ENCODE data around the gene ITGB6.

The ITGB6 gene

DNA sequence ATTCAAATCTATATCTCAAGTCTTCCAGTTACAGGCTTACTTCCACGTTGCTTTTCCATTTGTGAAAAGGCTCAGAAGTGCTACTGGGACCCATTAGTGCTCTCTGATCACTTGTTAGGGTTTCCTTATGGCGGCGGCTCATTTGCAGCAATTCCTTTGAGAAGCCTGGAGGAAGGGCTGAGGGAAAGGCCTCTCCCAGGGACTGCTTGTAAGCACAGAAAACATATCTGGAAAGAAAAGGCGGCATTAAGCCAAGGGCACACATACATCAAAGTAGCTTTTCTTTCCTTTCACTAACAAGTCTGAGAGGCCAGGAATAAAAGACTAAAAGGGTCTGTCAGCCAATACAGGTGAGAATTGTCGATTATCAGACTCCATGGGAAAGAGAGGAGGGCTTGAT lies 39.4 kb upstream of the ITGB6 start:
- no peak overlapping the region for H3K4me2 ChIP-seq (ENCODE audit: low read length)
- H3K4me3 ChIP-seq (ENCODE audit: low read depth, low read length, poor library complexity, severe bottlenecking) = no peak overlapping the region
- H3K9ac ChIP-seq (ENCODE audit: low read length) = no peak overlapping the region
- H2AFZ ChIP-seq (ENCODE audit: low read length) = no peak overlapping the region
- no peaks in the 10 kb centered on the region for H4K20me1 ChIP-seq (ENCODE audit: insufficient read depth, low read length)
- no peaks in the 10 kb centered on the region for H3K4me1 ChIP-seq (ENCODE audit: insufficient read depth, low read length, severe bottlenecking)
- no peaks in the 10 kb centered on the region for H3F3A ChIP-seq (ENCODE audit: insufficient read depth, low read length)
- TF ChIP-seq, protein P1, sequence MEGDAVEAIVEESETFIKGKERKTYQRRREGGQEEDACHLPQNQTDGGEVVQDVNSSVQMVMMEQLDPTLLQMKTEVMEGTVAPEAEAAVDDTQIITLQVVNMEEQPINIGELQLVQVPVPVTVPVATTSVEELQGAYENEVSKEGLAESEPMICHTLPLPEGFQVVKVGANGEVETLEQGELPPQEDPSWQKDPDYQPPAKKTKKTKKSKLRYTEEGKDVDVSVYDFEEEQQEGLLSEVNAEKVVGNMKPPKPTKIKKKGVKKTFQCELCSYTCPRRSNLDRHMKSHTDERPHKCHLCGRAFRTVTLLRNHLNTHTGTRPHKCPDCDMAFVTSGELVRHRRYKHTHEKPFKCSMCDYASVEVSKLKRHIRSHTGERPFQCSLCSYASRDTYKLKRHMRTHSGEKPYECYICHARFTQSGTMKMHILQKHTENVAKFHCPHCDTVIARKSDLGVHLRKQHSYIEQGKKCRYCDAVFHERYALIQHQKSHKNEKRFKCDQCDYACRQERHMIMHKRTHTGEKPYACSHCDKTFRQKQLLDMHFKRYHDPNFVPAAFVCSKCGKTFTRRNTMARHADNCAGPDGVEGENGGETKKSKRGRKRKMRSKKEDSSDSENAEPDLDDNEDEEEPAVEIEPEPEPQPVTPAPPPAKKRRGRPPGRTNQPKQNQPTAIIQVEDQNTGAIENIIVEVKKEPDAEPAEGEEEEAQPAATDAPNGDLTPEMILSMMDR (IDR thresholded peaks at IDR 0.05; ENCODE audit: low read length) = no peak
- no peak for TF ChIP-seq EZH2 (IDR thresholded peaks at IDR 0.05; ENCODE audit: borderline replicate concordance, low read length)
- no peaks in the 10 kb centered on the region; the same call in 1 of the 2 replicates for H3K27me3 ChIP-seq (ENCODE audit: insufficient read depth, low read length)
- no peaks in the 10 kb centered on the region for H3K9me3 ChIP-seq (ENCODE audit: low read length)
- H3K36me3 ChIP-seq (ENCODE audit: insufficient read depth, low read length) = no peaks in the 10 kb centered on the region
- no peaks in the 10 kb centered on the region for H3K9me2 ChIP-seq (ENCODE audit: low read depth, low read length)
- no peak overlapping the region for H3K27ac ChIP-seq (ENCODE audit: low read depth, low read length, poor library complexity, severe bottlenecking)
- no peaks in the 10 kb centered on the region for H3K79me2 ChIP-seq (ENCODE audit: insufficient read depth, low read length)

DNA sequence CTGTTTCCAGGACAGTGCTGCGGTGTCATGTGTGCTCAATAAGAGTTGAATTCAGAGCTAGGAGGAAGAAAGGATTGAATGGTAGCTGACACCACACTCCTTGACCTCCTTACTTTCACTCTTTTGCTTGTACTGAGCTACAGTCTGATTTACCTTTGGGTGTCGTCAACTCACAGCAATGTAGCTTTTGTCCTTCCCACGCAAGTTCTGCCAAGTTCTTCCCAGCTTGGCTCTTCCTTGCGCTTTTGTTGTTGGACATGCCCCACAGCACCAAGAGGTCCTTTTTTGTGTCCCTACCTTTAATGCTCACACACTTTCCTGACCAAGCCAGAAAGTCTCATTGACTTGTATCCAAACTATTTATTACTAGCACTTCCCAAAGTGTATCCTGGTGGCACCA lies 38.3 kb upstream of the ITGB6 start:
- Histone ChIP-seq H3K79me2 (ENCODE audit: insufficient read depth, low read length) (no peaks in the 10 kb centered on the region), H4K20me1 (ENCODE audit: insufficient read depth, low read length) (no peaks in the 10 kb centered on the region), H2AFZ (ENCODE audit: low read length) (no peak overlapping the region), H3F3A (ENCODE audit: insufficient read depth, low read length) (no peaks in the 10 kb centered on the region), H3K27me3 (ENCODE audit: insufficient read depth, low read length) (no peaks in the 10 kb centered on the region; the same call in 1 of the 2 replicates), H3K9ac (ENCODE audit: low read length) (no peak overlapping the region), H3K9me2 (ENCODE audit: low read depth, low read length) (no peaks in the 10 kb centered on the region), H3K9me3 (ENCODE audit: low read length) (no peaks in the 10 kb centered on the region), H3K4me1 (ENCODE audit: insufficient read depth, low read length, severe bottlenecking) (no peaks in the 10 kb centered on the region), H3K4me2 (ENCODE audit: low read length) (no peak overlapping the region), H3K4me3 (ENCODE audit: low read depth, low read length, poor library complexity, severe bottlenecking) (no peak overlapping the region), H3K27ac (ENCODE audit: low read depth, low read length, poor library complexity, severe bottlenecking) (no peak overlapping the region), H3K36me3 (ENCODE audit: insufficient read depth, low read length) (no peaks in the 10 kb centered on the region)
- no peak for TF ChIP-seq EZH2 (IDR thresholded peaks at IDR 0.05; ENCODE audit: borderline replicate concordance, low read length)
- TF ChIP-seq, protein P1 (IDR thresholded peaks at IDR 0.05; ENCODE audit: low read length) = no peak

DNA sequence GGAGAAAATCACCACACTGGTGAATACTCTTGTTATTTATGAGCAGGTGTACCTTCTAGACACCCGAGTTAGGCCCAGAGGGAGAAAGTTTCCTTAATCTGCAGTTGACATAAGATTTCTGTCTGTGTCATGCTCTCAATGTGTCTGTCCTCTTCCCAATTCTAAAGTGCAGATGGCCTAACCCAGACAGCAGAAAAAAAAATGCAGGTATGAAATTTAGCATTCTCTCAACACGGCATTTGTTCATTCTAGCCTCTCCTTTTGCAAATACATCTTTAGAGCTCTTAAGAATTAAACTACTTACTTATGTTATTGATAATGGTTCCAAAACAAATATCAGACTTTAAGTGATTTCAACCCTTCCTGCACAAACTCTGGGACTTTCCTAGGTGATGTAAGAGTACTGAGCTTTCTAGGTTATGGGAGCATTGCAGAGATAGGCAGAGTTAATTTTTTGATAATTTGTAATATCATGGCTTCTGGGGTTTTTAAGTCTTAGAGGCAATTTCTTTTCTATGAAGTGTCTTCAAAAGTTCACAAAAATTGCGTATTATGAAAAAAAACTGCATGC lies 32.9 kb upstream of the ITGB6 start:
- Histone ChIP-seq H3K9me3 (ENCODE audit: low read length) (no peaks in the 10 kb centered on the region), H3K4me1 (ENCODE audit: insufficient read depth, low read length, severe bottlenecking) (no peaks in the 10 kb centered on the region), H3K36me3 (ENCODE audit: insufficient read depth, low read length) (no peaks in the 10 kb centered on the region)

More for the DNA sequence above, 32.9 kb upstream of the ITGB6 start:
- no peak for TF ChIP-seq EZH2 (IDR thresholded peaks at IDR 0.05; ENCODE audit: borderline replicate concordance, low read length)
- TF ChIP-seq, protein P1 (IDR thresholded peaks at IDR 0.05; ENCODE audit: low read length) = no peak
- H3K27ac ChIP-seq (ENCODE audit: low read depth, low read length, poor library complexity, severe bottlenecking) = no peak overlapping the region
- H3K79me2 ChIP-seq (ENCODE audit: insufficient read depth, low read length) = no peaks in the 10 kb centered on the region
- no peak overlapping the region for H3K4me3 ChIP-seq (ENCODE audit: low read depth, low read length, poor library complexity, severe bottlenecking)
- no peak overlapping the region for H3K9ac ChIP-seq (ENCODE audit: low read length)
- no peaks in the 10 kb centered on the region; the same call in 1 of the 2 replicates for H3K27me3 ChIP-seq (ENCODE audit: insufficient read depth, low read length)
- no peaks in the 10 kb centered on the region for H4K20me1 ChIP-seq (ENCODE audit: insufficient read depth, low read length)
- no peak overlapping the region for H2AFZ ChIP-seq (ENCODE audit: low read length)
- no peak overlapping the region for H3K4me2 ChIP-seq (ENCODE audit: low read length)
- H3K9me2 ChIP-seq (ENCODE audit: low read depth, low read length) = no peaks in the 10 kb centered on the region
- no peaks in the 10 kb centered on the region for H3F3A ChIP-seq (ENCODE audit: insufficient read depth, low read length)

All from OCI-LY1 (cell line).